K562 (cell line): ENCODE measurements around the gene BEST4. TPM values are rescaled to one million over a fixed set of nuclear protein-coding genes. Genes with fewer than 3 reads are reported as not detected.

Experiments used
- BCOR ChIP-seq: fragments of 450-650 bp; IDR thresholded peaks from 2 replicates; pipeline ENCODE4 v1.6.1; 2016
- GATAD2B ChIP-seq: fragments of 450-650 bp; IDR thresholded peaks from 2 replicates; pipeline ENCODE4 v1.6.1; 2017; ENCODE audit warnings: mild to moderate bottlenecking, borderline replicate concordance
- HDGF ChIP-seq: fragments of 450-650 bp; IDR thresholded peaks from 2 replicates; pipeline ENCODE4 v1.6.1; 2016
- HSF4 ChIP-seq: fragments of 250-450 bp; sonication (Bioruptor Pico); IDR thresholded peaks from 2 replicates; pipeline ENCODE4 v2.1.2; 2022; ENCODE audit warnings: mild to moderate bottlenecking, moderate library complexity, borderline replicate concordance
- IRF1 ChIP-seq: sonication (generic); formaldehyde crosslinking; IDR thresholded peaks from 2 replicates; pipeline ENCODE4 v1.8.0; 2022; ENCODE audit warnings: missing genetic modification reagents, mild to moderate bottlenecking, borderline replicate concordance
- NEUROD1 ChIP-seq: fragments of 150-350 bp; IDR thresholded peaks from 2 replicates; pipeline ENCODE4 v1.6.1; 2014; ENCODE audit warnings: borderline replicate concordance, low read length, low read depth; ENCODE audit not compliant: partially characterized antibody
- NFIC ChIP-seq: fragments of 450-650 bp; IDR thresholded peaks from 2 replicates; pipeline ENCODE4 v1.6.1; 2017; ENCODE audit warnings: mild to moderate bottlenecking, inconsistent platforms
- STAT6 ChIP-seq: sonication (generic); formaldehyde crosslinking; IDR thresholded peaks from 2 replicates; pipeline ENCODE4 v1.8.1; 2023; ENCODE audit warnings: mild to moderate bottlenecking, missing genetic modification reagents
- TSC22D4 ChIP-seq: fragments of 450-650 bp; IDR thresholded peaks from 2 replicates; pipeline ENCODE4 v1.6.1; 2016; ENCODE audit warnings: missing genetic modification characterization, missing biosample characterization, control low read depth
- ZBTB7A ChIP-seq: IDR thresholded peaks from 2 replicates; pipeline ENCODE4 v1.6.1; 2011; ENCODE audit warnings: low read depth, mild to moderate bottlenecking, low read length, moderate library complexity, borderline replicate concordance; ENCODE audit not compliant: control insufficient read depth
- ZNF274 ChIP-seq: IDR thresholded peaks from 2 replicates; pipeline ENCODE4 v1.6.1; 2011; ENCODE audit warnings: low read depth, mild to moderate bottlenecking, low read length, moderate library complexity, borderline replicate concordance
- ZNF639 ChIP-seq, 2 experiments: fragments of 200-800 bp in 1 of 2; sonication (Bioruptor generic) in 1 of 2; sonication (generic) in 1 of 2; formaldehyde crosslinking in 1 of 2; IDR thresholded peaks in 1 of 2; conservative IDR thresholded peaks in 1 of 2; 2 replicates each; pipeline versions ENCODE4 v1.5.0 to v1.6.1; 2016 to 2020; ENCODE audit warnings: missing compliant biosample characterization in 1 of 2, missing genetic modification characterization in 1 of 2, missing genetic modification reagents in 1 of 2
- polyA plus RNA-seq, 8 experiments: library from polyadenylated mRNA; depleted of rRNA in 4 of 8; stranded (reverse) in 5 of 8; unstranded in 3 of 8; fragments of >200 nt; fragmentation: Nextera tagmentation in 2 of 8; fragmentation: Illumina TruSeq in 1 of 8; extraction: Ambion mirVana in 2 of 8; extraction: Trizol in 1 of 8; gene quantifications; 2 replicates each; pipeline versions ENCODE4 v1.2.1 to v1.2.3, GENCODE V29; 2011 to 2014; ENCODE audit warnings: inconsistent platforms in 1 of 8, missing spikeins in 1 of 8
- total RNA-seq, 7 experiments: library from RNA; depleted of rRNA in 6 of 7; stranded (reverse); fragments of >200 nt in 6 of 7; fragmentation: Illumina TruSeq in 2 of 7; extraction: Trizol in 2 of 7; gene quantifications; 2 replicates each; pipeline versions ENCODE4 v1.2.1 to v1.2.3, GENCODE V29; 2011 to 2021; ENCODE audit warnings: low replicate concordance in 1 of 7

Gene BEST4
- total and polyA plus RNA-seq, 9 of the 15 experiments (the other 6 are each of a cell fraction or from before 2014, with no cell fraction given): 0.07 to 0.11 TPM; not detected in 7

GRCh38 chr1:44820328-44821239, 32.6 kb upstream of the BEST4 start (continued):
- TF ChIP-seq TSC22D4 (no peak), NEUROD1 (no peak), BCOR (no peak), ZNF274 (no peak), NFIC (peak; percentile 61), STAT6 (CRISPR knock-in tag) (0 out of 2 replicates have a peak, but pooled peaks have one; percentile 27), GATAD2B (no peak), ZBTB7A (no peak; the same call in 1 of the 2 replicates), HDGF (peak; percentile 80; the same call in 1 of the 2 replicates), ZNF639 (CRISPR knock-in tag; conservative IDR thresholded peaks at IDR 0.05 in 1 of 2, IDR thresholded peaks at IDR 0.05 in 1 of 2) (0 out of 4 replicates have a peak, but pooled peaks of 1 of the 2 experiments have one; percentile 16), IRF1 (CRISPR knock-in tag) (no peak), HSF4 (CRISPR knock-in tag) (peak; percentile 19; the same call in 1 of the 2 replicates)
